Left lobe of liver (tissue), 2 donors: ENCODE results near the gene TRAPPC2L. TPM values are rescaled to one million over a fixed set of nuclear protein-coding genes. Genes with fewer than 3 reads are reported as not detected.
A peak's percentile ranks its signal among the peaks of the same experiment; 100 is the strongest.

Source experiments
- ATAC-seq: fragments of 200-7000 bp; cut with Tn5 transposase; one replicate; pipeline ENCODE4 v1.9.1; 2020; ENCODE audit warnings: mild to moderate bottlenecking, moderate library complexity
- DNase-seq: peaks from one replicate; pipeline ENCODE4 v3.0.0-alpha.2; 2020; ENCODE audit warnings: low spot score
- total RNA-seq: library from RNA; stranded (reverse); gene quantifications from one replicate; pipeline ENCODE4 v1.2.1, GENCODE V29; 2021
- donor health status: DM: no; HTN: no; CAD: no; lungs with moderate emphysema.
- donor health status: DM: no; HTN: yes; CAD: no.

Gene TRAPPC2L
- total RNA-seq, 1 donor from 2014 or later = 20.2 TPM

DNA sequence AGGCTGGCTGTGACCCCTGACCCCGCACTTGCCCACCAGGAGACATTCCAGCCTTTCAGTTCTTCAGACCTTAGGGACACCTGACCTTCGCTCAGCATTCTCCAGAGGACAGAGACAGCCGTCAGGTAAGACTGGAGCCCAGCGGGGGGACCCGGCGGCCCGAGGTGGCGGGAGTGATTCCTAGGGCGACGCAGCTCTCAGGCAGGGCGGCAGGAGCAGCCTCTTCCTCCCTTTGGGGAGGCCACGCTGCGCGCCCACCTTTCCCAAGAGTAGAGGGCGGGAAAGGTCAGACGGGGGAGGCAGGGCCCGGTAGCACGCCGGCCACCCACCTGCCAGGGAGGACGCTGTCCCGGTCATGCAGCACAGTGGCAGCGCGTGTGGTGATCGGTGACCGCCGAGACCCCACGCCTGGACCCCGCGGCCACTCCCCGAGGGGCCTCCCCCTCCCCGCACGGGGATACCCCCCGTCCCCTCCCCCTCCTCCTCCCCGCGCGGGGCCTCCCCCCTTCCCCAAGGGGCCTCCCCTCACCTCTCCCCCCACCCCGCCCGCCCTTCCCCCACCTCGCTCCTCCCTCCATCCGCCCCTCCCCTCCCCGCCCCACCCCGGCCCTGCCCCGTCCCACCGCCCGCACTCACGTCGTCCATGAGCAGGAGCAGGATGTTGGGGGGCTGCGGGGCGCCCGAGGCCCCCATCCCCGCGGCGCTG is 652 bp upstream of the TRAPPC2L start:
- peak; percentile 36 for ATAC-seq
- no peak for DNase-seq

DNA sequence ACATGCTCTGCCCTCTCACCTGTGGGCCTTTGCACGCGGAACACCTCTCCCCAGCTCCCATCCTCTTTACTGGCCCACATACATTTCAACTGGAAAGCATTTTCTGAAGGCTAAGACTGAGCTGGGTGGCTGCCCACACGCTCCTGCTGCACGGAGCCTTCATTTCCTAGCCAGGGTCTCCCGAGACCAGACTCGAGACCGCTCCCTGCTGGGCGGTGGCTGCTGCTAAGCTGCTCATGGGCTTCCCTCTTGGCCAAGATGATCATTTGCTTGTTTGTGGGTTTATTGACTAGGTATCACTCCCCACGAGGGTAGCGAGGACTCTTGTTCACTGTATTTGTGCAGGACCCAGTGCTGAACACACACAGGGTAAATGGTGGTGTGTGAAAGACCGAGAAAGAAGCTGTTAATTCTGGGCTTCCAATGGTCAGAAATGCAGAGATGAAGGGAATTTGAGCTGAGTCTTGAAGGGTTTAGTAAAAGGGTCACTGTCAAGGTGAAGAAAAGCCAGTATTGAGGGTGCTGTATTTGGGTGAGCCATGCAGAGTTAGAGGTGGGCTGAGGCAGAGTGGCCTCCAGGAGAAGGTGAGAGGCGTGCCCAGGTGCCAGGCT is 907 bp downstream of the TRAPPC2L start:
- peak; percentile 70 for ATAC-seq
- peak; percentile 74 for DNase-seq

DNA sequence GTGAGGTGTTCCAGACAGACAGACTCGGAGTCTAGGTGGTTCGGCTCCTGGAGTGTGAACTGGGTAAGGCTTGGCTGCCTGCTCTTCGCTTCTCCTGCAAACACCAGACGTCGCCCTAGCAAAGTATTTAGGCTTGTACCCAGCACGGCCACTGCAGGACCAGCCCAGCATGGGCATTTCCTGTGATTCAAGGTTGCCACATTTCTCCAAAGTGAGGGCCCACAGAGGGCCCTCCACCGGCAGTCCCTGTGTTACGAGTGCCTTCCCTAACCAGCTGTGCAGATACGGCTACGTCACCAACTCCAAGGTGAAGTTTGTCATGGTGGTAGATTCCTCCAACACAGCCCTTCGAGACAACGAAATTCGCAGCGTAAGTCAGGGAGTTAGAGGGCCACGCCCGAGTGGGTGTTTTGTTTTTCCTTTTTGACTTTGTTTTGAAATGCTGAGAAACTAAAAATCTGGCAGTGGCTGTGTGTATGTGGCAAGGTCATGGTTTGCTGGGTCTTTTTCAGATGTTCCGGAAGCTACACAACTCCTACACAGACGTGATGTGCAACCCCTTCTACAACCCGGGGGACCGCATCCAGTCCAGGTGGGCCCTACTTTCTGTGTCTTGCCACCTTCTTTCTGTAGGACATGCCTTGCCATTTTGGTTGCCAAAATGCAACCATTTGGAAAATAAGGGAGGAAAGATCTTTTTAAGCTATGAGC is 2.6 kb downstream of the TRAPPC2L start:
- no peak for ATAC-seq
- DNase-seq = no peak

DNA sequence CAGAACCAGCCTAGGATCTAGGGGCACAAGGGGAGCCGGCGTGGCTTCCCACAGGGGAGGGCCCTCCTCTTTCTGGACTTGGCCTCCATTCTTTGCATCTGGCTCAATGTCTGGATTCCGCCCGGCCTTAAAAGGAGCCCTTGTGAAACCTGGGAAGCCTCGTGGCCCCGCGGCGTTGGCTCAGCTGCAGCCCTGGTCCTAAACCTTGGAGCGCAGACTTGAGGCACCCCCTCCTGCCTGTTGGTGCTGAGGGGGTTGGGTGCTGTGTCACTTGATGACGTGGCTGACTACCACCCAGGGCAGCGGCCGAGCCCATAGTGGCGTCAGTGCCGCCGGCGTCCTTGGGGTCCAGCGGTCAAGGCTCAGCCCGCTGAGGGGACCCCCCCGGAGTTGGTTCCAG is 4.4 kb downstream of the TRAPPC2L start:
- ATAC-seq (no peak), DNase-seq (no peak)

DNA sequence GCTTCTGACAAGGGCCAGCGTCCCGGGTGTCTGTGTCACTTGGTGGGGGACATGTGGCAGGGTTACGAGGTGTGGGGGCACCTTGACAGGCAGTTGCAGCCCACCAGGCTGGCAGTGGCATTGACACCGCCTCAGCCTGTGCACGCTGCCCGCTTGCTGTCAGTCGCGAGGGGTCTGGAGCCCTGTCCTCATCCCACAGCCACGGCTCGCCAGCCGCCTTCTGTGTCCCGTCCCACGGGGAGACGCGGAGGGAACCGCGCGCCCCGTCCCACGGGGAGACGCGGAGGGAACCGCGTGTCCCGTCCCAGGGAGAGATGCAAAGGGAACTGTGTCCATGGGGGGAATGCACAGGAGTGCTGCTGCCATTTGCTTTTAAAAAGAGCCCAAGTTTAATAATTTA is 6.0 kb downstream of the TRAPPC2L start:
- no peak for DNase-seq

DNA sequence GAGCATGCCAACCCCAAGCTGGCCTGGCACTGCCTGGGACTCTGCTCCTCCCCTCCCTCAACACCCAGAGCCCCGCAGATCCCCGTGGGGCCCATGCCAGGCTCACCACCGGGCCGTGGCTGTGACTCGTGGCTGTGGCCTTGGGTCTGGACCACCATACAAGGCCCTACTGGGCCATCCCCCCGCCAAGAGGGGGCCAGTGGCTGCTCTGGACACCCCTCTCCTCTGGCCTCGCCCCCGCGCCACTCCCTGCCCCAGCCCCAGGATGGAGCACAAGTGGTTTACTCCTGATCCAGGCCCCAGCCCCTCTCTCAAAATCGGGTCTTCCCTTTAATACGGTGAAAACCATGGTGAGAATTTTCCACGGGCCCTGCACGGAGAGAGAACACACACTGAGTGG is 6.5 kb downstream of the TRAPPC2L start:
- DNase-seq (no peak), ATAC-seq (no peak)

More for the DNA sequence above, 6.0 kb downstream of the TRAPPC2L start:
- no peak for ATAC-seq

DNA sequence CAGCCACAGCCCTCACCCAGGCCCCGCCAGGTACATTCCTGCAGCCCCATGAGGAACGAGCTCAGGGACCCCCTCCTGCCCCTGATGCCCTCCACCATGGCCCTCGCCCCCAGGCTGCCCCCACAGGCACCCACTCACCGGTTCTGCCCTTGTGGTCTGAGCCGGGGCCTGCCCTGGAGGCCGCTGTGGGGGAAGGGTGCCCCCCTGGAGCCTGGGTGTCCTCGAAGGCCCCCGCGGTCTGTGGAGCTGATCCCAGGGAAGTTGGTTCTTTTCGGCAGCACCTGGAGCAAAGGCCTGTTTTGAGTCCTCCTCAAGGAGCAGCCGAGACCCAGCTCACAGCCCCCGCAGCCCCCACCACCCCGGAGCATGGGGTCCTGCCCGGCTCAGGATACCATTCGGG is 7.2 kb downstream of the TRAPPC2L start:
- DNase-seq (no peak), ATAC-seq (no peak)

DNA sequence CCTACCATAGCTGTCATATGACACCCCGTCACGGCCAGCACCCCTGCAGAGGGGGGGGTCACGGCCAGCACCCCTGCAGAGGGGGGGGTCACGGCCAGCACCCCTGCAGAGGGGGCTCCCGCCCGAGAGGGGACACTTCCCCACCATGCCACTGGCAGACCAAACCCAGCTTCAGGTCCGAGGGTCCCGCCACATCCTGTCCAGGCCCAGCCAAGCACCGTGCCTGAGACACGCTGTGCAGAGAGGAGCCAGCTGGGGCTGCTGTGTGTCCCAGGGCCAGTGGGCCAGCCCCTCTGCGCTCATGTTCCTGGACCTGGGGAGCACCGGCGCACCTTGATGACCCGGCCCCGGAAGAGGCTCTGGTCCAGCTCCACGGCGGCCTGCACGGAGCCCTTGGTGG is 7.6 kb downstream of the TRAPPC2L start:
- ATAC-seq (no peak), DNase-seq (no peak)

DNA sequence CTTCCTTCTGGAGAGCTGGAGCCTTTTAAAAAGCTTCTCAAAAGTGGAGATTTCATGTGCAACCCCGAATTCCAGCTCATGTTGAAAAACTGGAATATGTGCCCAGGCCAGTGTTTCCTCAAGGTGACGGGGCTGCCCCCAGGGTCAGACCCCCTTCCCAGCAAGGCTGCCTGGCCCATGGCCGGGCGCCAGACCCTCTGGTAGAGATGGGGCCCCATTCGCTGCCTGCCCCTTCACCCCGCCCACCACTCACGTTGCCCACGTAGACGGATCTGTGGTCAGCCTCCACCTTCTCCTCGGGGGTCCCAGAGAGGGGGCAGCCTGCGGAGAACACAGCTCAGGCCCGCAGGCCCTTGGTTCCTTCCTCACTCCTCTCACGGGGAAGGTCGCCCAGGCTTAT is 8.4 kb downstream of the TRAPPC2L start:
- no peak for ATAC-seq
- no peak for DNase-seq

DNA sequence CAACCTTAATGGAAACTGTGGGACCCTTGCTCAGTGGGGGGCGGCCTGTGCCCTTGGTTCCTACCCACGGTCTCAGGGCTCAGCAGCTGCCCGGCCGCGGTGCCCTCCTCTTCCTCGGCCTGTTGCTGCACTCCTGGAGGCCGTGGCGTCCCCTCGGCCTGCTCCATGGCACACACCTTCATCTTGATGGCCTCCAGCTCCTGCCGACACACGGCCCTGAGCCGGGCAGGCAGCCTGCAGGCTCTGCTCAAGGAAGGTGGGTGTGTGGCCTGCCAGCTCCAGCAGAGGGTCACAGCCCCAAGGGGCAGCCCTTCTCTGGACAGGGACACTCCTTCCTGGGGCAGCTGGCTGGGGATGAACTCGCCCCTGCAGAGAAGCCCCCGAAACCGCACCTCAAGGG is 8.8 kb downstream of the TRAPPC2L start:
- no peak for DNase-seq
- ATAC-seq = no peak

DNA sequence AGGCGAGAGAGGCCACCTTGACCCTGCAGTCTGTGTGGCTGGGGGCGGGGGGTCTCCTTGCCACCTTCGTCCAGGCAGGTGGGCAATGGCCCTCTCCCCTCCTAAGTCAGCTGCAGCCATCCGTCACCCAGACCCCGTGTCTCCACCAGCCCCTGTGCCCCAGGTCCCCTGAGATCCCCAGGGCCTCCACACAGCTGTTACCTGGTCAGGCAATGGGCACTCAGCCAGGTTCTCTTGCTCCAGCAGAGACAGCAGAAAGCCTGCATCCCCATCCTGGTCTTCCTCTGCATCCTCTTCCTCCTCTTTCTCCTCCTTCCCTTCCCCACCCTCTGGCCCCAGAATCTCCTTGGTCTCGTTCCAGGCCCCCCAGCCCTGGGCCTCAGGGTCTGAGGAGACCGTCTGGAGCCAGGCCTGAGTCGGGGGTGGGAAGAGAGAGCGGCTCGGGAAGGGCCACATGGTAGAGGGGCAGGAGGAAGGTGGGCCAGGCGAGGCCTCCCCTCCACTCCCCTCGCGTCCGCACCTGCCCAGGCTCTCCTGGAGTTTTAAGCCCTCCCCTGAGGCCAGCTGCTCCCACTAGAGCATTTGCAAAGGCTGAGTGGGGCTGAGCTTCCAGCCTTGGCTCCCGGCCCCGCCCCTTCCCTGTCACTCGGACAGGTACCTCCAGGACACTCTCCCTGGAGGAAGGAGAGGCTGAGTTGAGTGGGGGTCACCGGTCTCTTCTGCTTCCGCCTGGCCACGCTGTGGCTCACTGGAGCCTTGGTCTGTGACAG is 9.4 kb downstream of the TRAPPC2L start, which contains the start of gene PABPN1L:
TSS of gene PABPN1L (minus strand) at position 510 of the 770 bp plus-strand sequence. CDS start at position 456, 54 bp downstream.
- ATAC-seq (peak; percentile 13), DNase-seq (no peak)

DNA sequence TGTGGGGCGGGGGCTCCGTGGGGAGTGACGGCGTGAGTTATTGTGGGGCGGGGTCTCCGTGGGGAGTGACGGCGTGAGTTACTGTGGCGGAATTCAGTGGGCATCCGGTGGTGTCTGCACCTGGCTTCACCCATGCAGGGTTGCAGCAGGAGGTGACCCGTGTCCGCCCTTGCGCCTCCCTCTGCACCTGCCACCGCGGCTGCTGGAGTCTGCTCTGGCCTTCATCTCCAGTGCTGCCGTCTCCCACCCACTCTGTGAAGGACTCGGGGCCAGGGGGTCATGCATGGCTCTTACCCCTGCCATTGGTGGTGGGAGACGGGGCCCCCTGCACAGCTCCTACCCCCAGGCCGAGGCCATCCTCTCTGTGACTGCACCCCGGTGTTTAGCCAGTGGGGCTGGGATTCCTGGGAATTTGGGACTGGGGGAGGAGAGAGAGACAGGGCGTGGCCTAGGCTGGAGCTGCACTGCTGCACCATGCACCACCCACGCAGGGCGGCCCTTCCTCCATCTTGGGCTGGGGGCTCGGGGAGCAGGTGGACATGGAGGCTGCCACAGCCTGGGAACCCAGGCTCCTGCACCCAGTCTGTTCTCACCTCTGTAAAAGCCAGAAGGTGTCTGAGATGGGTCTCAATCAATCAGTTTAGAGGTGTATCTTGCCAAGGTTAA is 10.8 kb downstream of the TRAPPC2L start:
- no peak for DNase-seq
- ATAC-seq = no peak

DNA sequence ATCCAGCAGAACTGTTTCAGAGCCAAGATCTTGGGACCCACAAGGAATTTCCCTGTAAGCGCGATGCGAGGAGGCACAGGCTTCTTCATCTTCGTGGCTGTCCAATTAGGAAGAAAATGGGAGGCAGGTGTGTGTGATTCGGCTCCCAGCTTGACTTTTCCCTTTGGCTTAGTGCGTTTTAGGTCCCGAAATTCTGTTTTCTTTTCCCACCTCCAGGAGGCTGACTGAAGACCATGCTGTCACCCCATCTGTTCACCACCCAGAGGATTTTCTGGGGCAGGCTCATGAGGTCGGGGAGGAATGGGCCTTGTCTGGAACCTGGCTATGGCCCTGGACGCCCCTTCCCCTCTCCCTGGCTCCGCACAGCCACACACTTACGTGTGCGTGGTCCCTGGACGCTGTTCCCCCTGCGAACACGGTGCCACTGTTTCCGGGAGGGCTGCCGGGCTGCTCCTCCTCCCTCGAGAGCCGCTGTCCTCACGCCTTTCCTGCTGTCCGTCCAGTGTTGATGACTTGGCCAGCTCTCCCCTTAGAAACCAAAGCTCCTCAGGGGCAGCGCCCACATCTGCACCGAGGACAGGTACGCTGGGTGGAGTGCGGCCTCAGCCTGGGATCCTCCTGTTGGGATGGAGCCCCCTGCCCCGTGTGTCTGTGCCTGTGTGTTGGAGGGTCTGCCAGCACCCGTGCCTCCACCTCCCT is 12.2 kb downstream of the TRAPPC2L start:
- no peak for ATAC-seq
- DNase-seq = no peak

DNA sequence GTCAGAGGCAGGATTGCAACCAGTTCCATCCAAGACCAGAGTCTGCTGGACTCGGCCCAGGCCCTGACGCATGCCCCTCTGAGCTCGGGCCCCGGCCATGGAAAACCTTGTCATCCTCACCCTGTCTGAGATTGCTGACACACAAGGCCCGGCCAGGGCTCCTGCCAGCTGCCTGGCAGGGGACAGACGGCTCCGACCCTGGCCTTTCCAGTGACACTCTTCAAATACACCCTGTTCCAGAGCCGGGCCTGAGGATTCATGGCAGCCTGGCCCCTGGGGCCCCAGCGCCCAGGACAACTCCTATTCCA is 12.7 kb downstream of the TRAPPC2L start:
- ATAC-seq = no peak
- no peak for DNase-seq

DNA sequence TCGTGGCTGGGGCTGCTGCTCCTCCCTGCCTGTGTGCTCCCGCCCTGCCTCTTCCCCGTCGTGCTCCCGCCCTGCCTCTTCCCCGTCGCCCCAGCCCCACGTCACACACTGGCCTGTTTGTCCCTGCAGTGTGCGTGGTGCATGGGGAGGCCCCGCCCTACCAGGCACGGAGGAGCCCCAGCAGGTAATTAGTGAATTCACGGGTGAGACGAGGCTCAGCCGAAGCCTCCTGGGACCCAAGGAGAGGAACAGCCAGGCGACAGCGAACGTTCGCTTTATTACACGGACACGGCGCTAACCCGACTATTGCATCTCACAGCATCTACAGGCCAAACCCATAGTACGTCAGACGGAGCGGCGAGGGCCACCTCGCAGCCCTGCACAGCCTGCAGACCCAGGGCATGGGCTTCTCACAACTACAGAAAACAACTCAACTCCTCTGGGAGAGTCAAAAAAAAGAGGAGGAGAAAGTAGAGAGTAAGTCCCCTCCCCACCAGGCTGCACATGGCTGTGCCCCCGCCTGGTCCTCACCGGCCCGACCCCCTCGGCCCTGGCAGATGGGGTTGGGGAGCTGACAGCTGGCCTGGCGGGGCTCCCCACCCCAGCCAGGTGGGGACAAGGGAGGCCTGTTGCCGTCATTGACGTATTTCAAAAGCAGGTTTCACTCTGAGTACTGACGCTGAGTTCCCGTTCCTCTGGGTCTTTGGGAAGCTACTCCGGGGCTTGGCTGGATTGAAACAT is 13.9 kb downstream of the TRAPPC2L start:
- no peak for ATAC-seq

DNA sequence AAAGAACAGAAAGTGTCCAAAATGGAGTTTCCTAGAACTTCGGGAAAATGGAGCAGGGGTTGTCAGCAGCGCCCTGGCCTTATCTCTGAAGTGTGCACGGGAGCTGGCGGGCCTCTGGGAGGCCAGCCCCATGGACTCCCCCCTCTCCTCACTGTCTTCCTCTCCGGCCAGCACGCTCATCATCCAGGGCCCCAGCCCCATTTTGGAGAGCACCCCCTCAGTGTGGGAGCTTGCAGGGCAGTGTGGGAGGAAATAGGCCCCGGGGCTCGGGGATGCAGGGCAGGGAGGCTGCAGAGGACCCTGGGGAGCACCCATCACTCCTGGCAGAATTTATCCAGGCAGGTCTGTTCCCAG is 14.4 kb downstream of the TRAPPC2L start:
- ATAC-seq = no peak
- no peak for DNase-seq

More for the DNA sequence above, 13.9 kb downstream of the TRAPPC2L start:
- DNase-seq = no peak

DNA sequence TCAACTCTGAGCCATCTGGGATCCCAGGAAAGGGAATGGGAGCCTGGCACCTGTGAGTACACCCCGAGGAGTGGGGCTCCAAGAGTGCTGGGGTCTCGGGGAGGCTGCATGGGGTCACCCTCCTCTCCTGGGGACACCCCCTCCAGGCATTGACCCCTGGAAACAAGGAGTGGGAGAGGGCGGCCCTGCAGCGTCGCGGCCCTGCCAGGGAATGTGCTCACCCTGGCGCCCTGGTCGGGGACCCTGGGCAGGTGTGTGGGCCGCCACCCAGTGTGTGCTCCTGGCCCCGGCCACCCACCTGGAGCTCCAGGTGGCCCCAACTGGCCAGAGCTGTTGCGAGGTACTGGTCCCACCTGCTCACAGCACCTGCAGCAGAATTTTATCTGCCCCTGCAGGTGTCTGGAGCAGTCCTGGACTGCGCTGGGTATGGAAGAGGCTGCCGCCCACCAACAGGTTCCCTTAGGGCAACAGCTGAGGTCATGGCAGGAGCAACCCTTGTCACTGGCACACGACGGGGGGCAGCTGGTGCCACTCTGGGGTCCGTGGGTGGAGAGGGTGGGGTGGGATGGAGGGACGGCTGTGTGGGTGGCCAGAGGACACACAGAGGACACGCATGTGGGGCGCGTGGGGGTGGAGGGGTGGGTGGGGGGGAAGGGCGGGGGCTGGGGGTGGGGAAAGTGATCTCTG is 14.9 kb downstream of the TRAPPC2L start:
- ATAC-seq (no peak), DNase-seq (no peak)

DNA sequence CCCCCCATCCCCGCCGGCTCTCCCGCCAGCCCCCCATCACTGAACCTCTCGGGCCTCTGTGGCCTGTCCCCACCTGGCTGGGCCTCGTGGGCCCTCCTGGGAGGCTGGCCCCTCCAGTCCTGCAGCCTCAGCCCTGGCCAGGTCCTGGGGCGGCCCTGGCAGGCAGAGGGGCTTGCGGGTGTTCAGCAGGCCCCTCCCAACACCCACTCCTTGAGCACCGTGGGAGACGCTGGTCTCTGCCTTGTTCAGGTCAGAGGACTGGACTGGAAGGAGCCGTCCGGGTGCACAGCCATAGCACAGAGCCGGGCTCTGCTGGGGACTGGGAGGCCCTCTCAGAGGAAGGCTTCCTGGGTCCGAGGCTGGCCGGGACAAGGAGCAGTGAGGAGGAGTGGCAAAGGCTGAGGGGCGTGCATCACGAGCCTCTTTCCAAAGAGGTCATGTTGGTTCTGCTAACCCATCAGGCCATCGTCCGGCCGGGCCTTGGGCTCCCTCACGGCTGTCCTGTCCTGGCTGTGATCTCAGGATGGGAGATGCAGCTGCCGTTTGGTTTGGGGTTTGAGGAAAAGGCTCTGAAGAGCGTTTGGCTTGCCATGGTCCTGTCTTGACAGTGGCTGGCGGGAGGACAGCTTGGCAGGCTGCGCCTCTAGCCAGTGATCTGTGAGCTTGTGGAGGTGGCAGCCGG is 15.9 kb downstream of the TRAPPC2L start:
- ATAC-seq (no peak), DNase-seq (no peak)
